Measurements from ENCODE around the gene DNAJC9. TPM values are rescaled to one million over a fixed set of nuclear protein-coding genes. Genes with fewer than 3 reads are reported as not detected.

The DNAJC9 gene
- total and polyA plus RNA-seq, 2 of the 4 experiments (the other 2 are of a cell fraction), result 20.0 to 28.7 TPM

DNA sequence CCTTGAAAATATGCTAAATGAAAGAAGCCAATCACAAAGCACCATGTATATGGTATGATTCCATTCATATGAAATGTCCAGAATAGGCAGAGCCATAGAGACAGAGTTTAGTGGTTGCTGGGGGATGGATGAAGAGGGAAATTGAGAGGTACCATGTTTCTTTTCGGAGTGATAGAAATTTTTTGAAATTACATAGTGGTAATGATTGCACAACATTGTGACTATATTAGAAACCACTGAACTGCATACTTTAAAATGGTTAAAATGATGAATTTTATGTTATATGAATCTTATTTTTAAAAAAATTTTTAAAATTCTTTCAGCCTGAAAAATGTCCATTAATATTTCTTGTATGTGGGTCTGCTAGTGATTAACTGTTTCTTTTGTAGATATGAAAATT, 26.1 kb downstream of the DNAJC9 start:
- intact Hi-C loops (cut with micrococcal nuclease) (no loop called here), dilution Hi-C loops (cut with HindIII; ENCODE audit: low sequenced_read_pairs, unreplicated experiment) (no loop called here), in situ Hi-C loops (cut with MboI; ENCODE audit: low sequenced_read_pairs) (no loop called here)
- Histone ChIP-seq H3K14ac (replicated peaks; ENCODE audit: low read depth, low read length) (no peak overlapping the region), H4K5ac (ENCODE audit: low read depth, low read length) (no peak overlapping the region), H4K91ac (ENCODE audit: insufficient read depth, low read depth, low read length) (no peak overlapping the region), H3K18ac (ENCODE audit: low read depth, low read length) (no peak overlapping the region), H2BK5ac (ENCODE audit: low read depth, low read length, poor library complexity, severe bottlenecking) (no peak overlapping the region), H3K27me3 (ENCODE audit: control insufficient read depth, insufficient read depth, low read length) (no peaks in the 10 kb centered on the region), H3K79me1 (ENCODE audit: low read depth in 1 of 2, low read length in 2 of 2) (no peaks in the 10 kb centered on the region), H3K56ac (ENCODE audit: extremely low read depth, insufficient read depth, low read length) (no peak overlapping the region), H4K8ac (ENCODE audit: low read depth in 2 of 2, low read length in 2 of 2) (no peak overlapping the region), H2AK9ac (replicated peaks; ENCODE audit: low read depth, low read length, poor library complexity) (no peak overlapping the region), H3K9me3 (ENCODE audit: control insufficient read depth, insufficient read depth, low read length) (no peaks in the 10 kb centered on the region), H2AFZ (replicated peaks; ENCODE audit: low read length, poor library complexity) (no peak overlapping the region), H3K36me3 (ENCODE audit: control insufficient read depth, insufficient read depth, low read length) (peaks cover 13% of the 10 kb centered on the region), H3K23ac (ENCODE audit: low read depth, low read length) (no peak overlapping the region), H3K4me2 (ENCODE audit: low read depth, low read length) (no peak overlapping the region), H3K9me1 (ENCODE audit: insufficient read depth, low read length) (0 out of 2 replicates have a peak, but pooled peaks cover 3% of the 10 kb centered on the region), H2BK20ac (ENCODE audit: low read depth, low read length) (no peak overlapping the region), H2BK15ac (ENCODE audit: low read depth, low read length) (no peak overlapping the region), H3K27ac (ENCODE audit: insufficient read depth, low read length) (no peak overlapping the region), H2AK5ac (ENCODE audit: low read depth, low read length) (no peak overlapping the region), H3K4me3 (ENCODE audit: insufficient read depth, low read depth, low read length) (no peak overlapping the region), H2BK120ac (ENCODE audit: low read depth, low read length) (no peak overlapping the region), H3K9ac (ENCODE audit: low read depth, low read length) (no peak overlapping the region), H4K20me1 (ENCODE audit: insufficient read depth, low read length) (no peaks in the 10 kb centered on the region; the same call in 1 of the 2 replicates), H3K4me1 (ENCODE audit: control insufficient read depth, insufficient read depth, low read length) (no peaks in the 10 kb centered on the region), H3K4ac (ENCODE audit: low read depth, low read length) (no peak overlapping the region)
- ChIA-PET CTCF (no interaction called here), POLR2A (ENCODE audit: unreplicated experiment) (no interaction called here)
- no TSS peak for BruUV-seq (replicated peaks)
- WGBS, 2 experiments (ENCODE audit: extremely low coverage in 2 of 2, insufficient read length in 1 of 2), result no CpG with 5 or more reads among the region's 1 CpG
- ATAC-seq (ENCODE audit: low read depth) (no peak), DNase-seq (no peak)
- no peak for TF ChIP-seq CTCF (conservative IDR thresholded peaks at IDR 0.05; ENCODE audit: low read depth, low read length)
- no peak for TF ChIP-seq FOS (IDR thresholded peaks at IDR 0.05; ENCODE audit: low read depth, low read length)
- no peak for TF ChIP-seq POLR2A (IDR thresholded peaks at IDR 0.05; ENCODE audit: low read depth, low read length)
- TF ChIP-seq SMC3 (IDR thresholded peaks at IDR 0.05; ENCODE audit: low read depth, low read length), result no peak
- peak; percentile 70 for TF ChIP-seq CEBPB (IDR thresholded peaks at IDR 0.05; ENCODE audit: low read depth, low read length)
- no peak for TF ChIP-seq CHD1 (IDR thresholded peaks at IDR 0.05; ENCODE audit: low read depth, low read length)
